B cell (primary cell): ENCODE data around the gene ZNF547. TPM values are rescaled to one million over a fixed set of nuclear protein-coding genes. Genes with fewer than 3 reads are reported as not detected.

Source experiments
- ATAC-seq: fragments of 200-7000 bp; cut with Tn5 transposase; one replicate; pipeline ENCODE4 v1.10.0; 2021; ENCODE audit warnings: low read depth, mild to moderate bottlenecking, moderate number of reproducible peaks, moderate library complexity
- CTCF ChIA-PET: fragments of 350-600 bp; sonication (Branson Sonifier 250); formaldehyde crosslinking; loops from one replicate; lab custom pipeline; 2021; ENCODE audit warnings: antibody characterized with exemption, inconsistent platforms; lab: Charles Lee
- POLR2A ChIA-PET: fragments of 350-600 bp; sonication (Branson Sonifier 250); formaldehyde crosslinking; loops from one replicate; lab custom pipeline; 2021; ENCODE audit warnings: antibody characterized with exemption; lab: Charles Lee
- DNase-seq: peaks from one replicate; pipeline ENCODE4 v3.0.0; 2013
- H2AFZ ChIP-seq: 2 replicates; pipeline ENCODE4 v1.6.1; 2012; ENCODE audit warnings: mild to moderate bottlenecking, low read depth, low read length; ENCODE audit not compliant: insufficient read depth, poor library complexity, severe bottlenecking
- H3K27ac ChIP-seq, 2 donors: 1 replicate in 1 of 2; 2 replicates in 1 of 2; pipeline ENCODE4 v1.5.1; 2012 to 2013; ENCODE audit warnings: low read length in 2 of 2, mild to moderate bottlenecking in 2 of 2, moderate library complexity in 1 of 2
- H3K27me3 ChIP-seq, 4 experiments: fragments of 200-600 bp in 1 of 4; sonication (generic) in 1 of 4; replicated peaks in 1 of 4; 1 replicate in 2 of 4; 2 replicates in 2 of 4; pipeline versions ENCODE4 v1.6.1 to v1.7.0; 2013 to 2016; ENCODE audit warnings: low read length in 3 of 4, mild to moderate bottlenecking in 2 of 4, mixed read lengths in 1 of 4, moderate library complexity in 1 of 4; ENCODE audit not compliant: insufficient read depth in 4 of 4, control insufficient read depth in 3 of 4; ENCODE audit errors: control extremely low read depth in 1 of 4
- H3K36me3 ChIP-seq, 2 experiments: replicated peaks in 1 of 2; 1 replicate in 1 of 2; 2 replicates in 1 of 2; pipeline versions ENCODE4 v1.6.1 to v1.7.1; 2013; ENCODE audit warnings: low read length in 1 of 2; ENCODE audit not compliant: insufficient read depth in 2 of 2, control insufficient read depth in 1 of 2; ENCODE audit errors: control extremely low read depth in 1 of 2, extremely low read depth in 1 of 2
- H3K4me1 ChIP-seq, 2 donors: fragments of 200-600 bp in 1 of 2; sonication (generic) in 1 of 2; 1 replicate in 1 of 2; 2 replicates in 1 of 2; pipeline versions ENCODE4 v1.5.1 to v1.6.1; 2013 to 2017; ENCODE audit warnings: low read length in 2 of 2; ENCODE audit not compliant: control insufficient read depth in 2 of 2, insufficient read depth in 2 of 2
- H3K4me2 ChIP-seq: replicated peaks from 2 replicates; pipeline ENCODE3; 2012; ENCODE audit warnings: mild to moderate bottlenecking, low read depth, low read length; ENCODE audit not compliant: poor library complexity, severe bottlenecking
- H3K4me3 ChIP-seq, 5 experiments: fragments of 200-600 bp in 1 of 5; sonication (generic) in 1 of 5; 1 replicate in 3 of 5; 2 replicates in 2 of 5; pipeline versions ENCODE4 v1.5.1 to v1.7.0; 2011 to 2016; ENCODE audit warnings: low read length in 4 of 5, mild to moderate bottlenecking in 4 of 5, low read depth in 2 of 5, control low read depth in 1 of 5, moderate library complexity in 1 of 5; ENCODE audit not compliant: insufficient read depth in 1 of 5; ENCODE audit errors: control extremely low read depth in 1 of 5, extremely low read depth in 1 of 5
- H3K79me2 ChIP-seq: fragments of 200-600 bp; sonication (generic); one replicate; pipeline ENCODE4 v1.6.0; 2016; ENCODE audit warnings: low read length; ENCODE audit not compliant: control insufficient read depth, insufficient read depth
- H3K9ac ChIP-seq: fragments of 200-600 bp; sonication (generic); 2 replicates; pipeline ENCODE4 v1.6.1; 2017; ENCODE audit warnings: mild to moderate bottlenecking, low read length, moderate library complexity
- H3K9me3 ChIP-seq, 3 donors: one replicate each; pipeline versions ENCODE4 v1.6.1 to v1.7.1; 2013; ENCODE audit warnings: low read length in 2 of 3; ENCODE audit not compliant: control insufficient read depth in 2 of 3, insufficient read depth in 1 of 3; ENCODE audit errors: control extremely low read depth in 1 of 3
- H4K20me1 ChIP-seq: 2 replicates; pipeline ENCODE4 v1.6.0; 2012; ENCODE audit warnings: mild to moderate bottlenecking, low read length; ENCODE audit not compliant: insufficient read depth, control insufficient read depth, poor library complexity, severe bottlenecking
- H3K27ac Mint-ChIP-seq: one replicate; pipeline ENCODE4 v1.8.0; 2021; ENCODE audit warnings: mixed read lengths
- H3K27me3 Mint-ChIP-seq: one replicate; pipeline ENCODE4 v1.8.0; 2021; ENCODE audit warnings: mixed read lengths
- H3K4me1 Mint-ChIP-seq: one replicate; pipeline ENCODE4 v1.8.0; 2021; ENCODE audit warnings: mixed read lengths
- H3K4me3 Mint-ChIP-seq: one replicate; pipeline ENCODE4 v1.8.0; 2021; ENCODE audit warnings: mixed read lengths
- H3K9me3 Mint-ChIP-seq: one replicate; pipeline ENCODE4 v1.8.0; 2022; ENCODE audit warnings: mixed read lengths; ENCODE audit not compliant: insufficient read depth
- EZH2 ChIP-seq: IDR thresholded peaks from 2 replicates; pipeline ENCODE4 v1.6.1; 2012; ENCODE audit warnings: borderline replicate concordance, low read depth, mild to moderate bottlenecking, moderate library complexity, low read length; ENCODE audit not compliant: insufficient read depth, poor library complexity, severe bottlenecking
- WGBS: methylation state at CpG from one replicate; pipeline ENCODE4 v1.1.5; 2013; ENCODE audit warnings: missing lambda C conversion rate; ENCODE audit not compliant: insufficient coverage; 5-methylcytosine and 5-hydroxymethylcytosine counted together
- intact Hi-C: fragments of 100-400 bp; cut with micrococcal nuclease; formaldehyde crosslinking; loops from one replicate; pipeline ENCODE4 v1.10.0; 2022
- polyA plus RNA-seq: library from polyadenylated mRNA; depleted of rRNA; stranded (reverse); fragments of >200 nt; gene quantifications from 2 replicates; pipeline ENCODE4 v1.2.3, GENCODE V29; 2012
- total RNA-seq, 2 donors: library from RNA; stranded (reverse); fragments of 120-200 nt in 1 of 2; gene quantifications; 1 replicate in 1 of 2; 2 replicates in 1 of 2; pipeline versions ENCODE4 v1.2.3 to v1.2.4, GENCODE V29; 2013 to 2022
- TF ChIP-seq, protein P1 (sequence below): fragments of 200-600 bp; IDR thresholded peaks from one replicate; pipeline ENCODE4 v1.8.0; 2022; ENCODE audit warnings: antibody characterized with exemption, mild to moderate bottlenecking

Gene ZNF547
- total and polyA plus RNA-seq, 2 donors (not counting 1 experiment from before 2014, with no cell fraction given), result 2.6 to 9.7 TPM

DNA sequence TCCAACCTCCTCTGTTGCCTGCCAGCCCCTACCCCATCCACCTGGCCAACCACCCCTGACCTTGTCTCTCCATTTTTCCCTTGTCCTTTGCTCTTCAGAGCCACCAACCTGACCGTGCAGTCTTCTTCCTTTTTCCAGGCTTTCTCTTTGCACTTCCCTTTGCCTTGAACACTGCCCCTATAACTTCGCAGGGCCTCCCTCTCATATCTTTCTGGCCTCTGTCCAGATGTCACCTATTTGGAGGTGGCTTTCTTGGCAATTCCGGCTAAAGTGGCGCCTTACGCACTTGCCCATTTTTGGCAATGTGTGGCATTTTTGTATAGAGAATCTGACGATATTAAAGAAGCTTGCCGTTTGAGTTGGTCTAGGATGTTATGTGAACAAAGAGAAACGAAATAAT, 42.2 kb upstream of the ZNF547 start:
- no peak for DNase-seq
- CTCF ChIA-PET, result no interaction called here
- H4K20me1 ChIP-seq, result no peaks in the 10 kb centered on the region
- POLR2A ChIA-PET, result no interaction called here
- 67% methylated on average over 7 of the region's 8 CpGs for WGBS
- H3K9me3 ChIP-seq, result peaks cover 0 to 11% (median 2%) of the 10 kb centered on the region in 3 donors
- Mint-ChIP-seq H3K4me1 (peaks cover 32% of the 10 kb centered on the region), H3K9me3 (peaks cover 3% of the 10 kb centered on the region), H3K27ac (peak overlapping the region; percentile 96), H3K4me3 (peak overlapping the region; percentile 93), H3K27me3 (peaks cover 17% of the 10 kb centered on the region)
- H3K9ac ChIP-seq, result peak overlapping the region; percentile 99
- H3K4me2 ChIP-seq, result peak overlapping the region; percentile 96
- peak overlapping the region in 4 of 5 experiments; percentile 79 to 95 (median 89) for H3K4me3 ChIP-seq
- H3K79me2 ChIP-seq, result peaks cover 34% of the 10 kb centered on the region
- peaks cover 3 to 27% of the 10 kb centered on the region in 2 experiments for H3K36me3 ChIP-seq
- H3K27me3 ChIP-seq, result peaks cover 0 to 21% (median 11%) of the 10 kb centered on the region in 4 experiments
- H3K27ac ChIP-seq, result peak overlapping the region in 1 of 2 donors; percentile 89
- intact Hi-C loops, result no loop called here
- TF ChIP-seq, protein P1, sequence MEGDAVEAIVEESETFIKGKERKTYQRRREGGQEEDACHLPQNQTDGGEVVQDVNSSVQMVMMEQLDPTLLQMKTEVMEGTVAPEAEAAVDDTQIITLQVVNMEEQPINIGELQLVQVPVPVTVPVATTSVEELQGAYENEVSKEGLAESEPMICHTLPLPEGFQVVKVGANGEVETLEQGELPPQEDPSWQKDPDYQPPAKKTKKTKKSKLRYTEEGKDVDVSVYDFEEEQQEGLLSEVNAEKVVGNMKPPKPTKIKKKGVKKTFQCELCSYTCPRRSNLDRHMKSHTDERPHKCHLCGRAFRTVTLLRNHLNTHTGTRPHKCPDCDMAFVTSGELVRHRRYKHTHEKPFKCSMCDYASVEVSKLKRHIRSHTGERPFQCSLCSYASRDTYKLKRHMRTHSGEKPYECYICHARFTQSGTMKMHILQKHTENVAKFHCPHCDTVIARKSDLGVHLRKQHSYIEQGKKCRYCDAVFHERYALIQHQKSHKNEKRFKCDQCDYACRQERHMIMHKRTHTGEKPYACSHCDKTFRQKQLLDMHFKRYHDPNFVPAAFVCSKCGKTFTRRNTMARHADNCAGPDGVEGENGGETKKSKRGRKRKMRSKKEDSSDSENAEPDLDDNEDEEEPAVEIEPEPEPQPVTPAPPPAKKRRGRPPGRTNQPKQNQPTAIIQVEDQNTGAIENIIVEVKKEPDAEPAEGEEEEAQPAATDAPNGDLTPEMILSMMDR, result no peak
- TF ChIP-seq EZH2, result no peak
- ATAC-seq, result no peak
- peak overlapping the region; percentile 93 for H2AFZ ChIP-seq
- peaks cover 19 to 23% of the 10 kb centered on the region in 2 donors for H3K4me1 ChIP-seq

DNA sequence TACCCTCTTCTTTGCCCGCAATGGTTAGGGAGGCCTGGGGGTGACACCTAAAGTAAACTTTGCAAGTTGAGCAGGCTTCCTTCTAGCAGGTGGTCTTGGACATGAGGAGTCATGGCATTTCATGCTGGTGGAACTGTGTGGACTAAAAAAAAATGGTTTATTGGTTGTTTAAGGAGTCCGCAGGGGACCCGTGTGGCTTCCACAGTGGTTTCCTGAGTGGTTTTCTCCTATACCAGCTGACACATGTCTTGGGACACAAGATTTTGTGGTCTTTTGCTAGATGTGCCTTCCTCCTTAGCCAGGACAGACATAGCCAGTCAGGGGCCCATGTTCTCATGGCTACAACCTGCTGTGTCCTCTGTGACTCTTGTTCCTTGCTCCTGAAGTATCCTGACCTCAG, 41.6 kb upstream of the ZNF547 start:
- H3K9ac ChIP-seq, result no peak overlapping the region
- intact Hi-C loops, result no loop called here

More for the DNA sequence above, 41.6 kb upstream of the ZNF547 start:
- Mint-ChIP-seq H3K27me3 (peaks cover 11% of the 10 kb centered on the region), H3K27ac (peak overlapping the region; percentile 15), H3K4me1 (peaks cover 35% of the 10 kb centered on the region), H3K9me3 (peaks cover 3% of the 10 kb centered on the region), H3K4me3 (peak overlapping the region; percentile 93)
- Histone ChIP-seq H3K4me3 (no peak overlapping the region), H3K4me2 (peak overlapping the region; percentile 96), H3K27me3 (peaks cover 0 to 18% (median 11%) of the 10 kb centered on the region in 4 experiments), H3K9me3 (peaks cover 0 to 16% (median 2%) of the 10 kb centered on the region in 3 donors), H3K27ac (no peak overlapping the region), H4K20me1 (no peaks in the 10 kb centered on the region), H3K36me3 (peaks cover 3 to 33% of the 10 kb centered on the region in 2 experiments), H3K79me2 (peaks cover 34% of the 10 kb centered on the region), H3K4me1 (peaks cover 19 to 28% of the 10 kb centered on the region in 2 donors), H2AFZ (no peak overlapping the region)
- TF ChIP-seq EZH2, result no peak
- TF ChIP-seq, protein P1, result no peak
- WGBS, result 0% methylated on average over 2 of the region's 3 CpGs
- no peak for DNase-seq
- no peak for ATAC-seq
- ChIA-PET CTCF (no interaction called here), POLR2A (no interaction called here)
